Measurements from ENCODE around the gene TTC23.
A peak's percentile ranks its signal among the peaks of the same experiment; 100 is the strongest.

Gene TTC23

DNA sequence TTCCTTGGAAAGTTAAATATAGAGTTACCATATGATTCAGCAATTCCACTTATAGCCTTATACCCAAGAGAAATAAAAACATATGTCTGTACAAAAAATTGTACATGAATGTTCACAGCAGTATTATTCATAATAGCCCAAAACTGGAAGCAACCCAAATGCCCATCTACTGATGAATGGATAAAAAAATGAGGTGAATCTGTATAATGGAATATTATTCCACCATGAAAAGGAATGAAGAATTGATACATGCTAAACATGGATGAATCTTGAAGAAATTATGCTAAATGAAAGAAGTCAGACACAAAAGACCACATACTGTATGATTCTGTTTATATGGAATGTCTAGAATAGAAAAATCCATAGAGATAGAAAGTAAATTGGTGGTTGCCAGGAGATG lies 61.4 kb downstream of the TTC23 start:
- no peak for DNase-seq

DNA sequence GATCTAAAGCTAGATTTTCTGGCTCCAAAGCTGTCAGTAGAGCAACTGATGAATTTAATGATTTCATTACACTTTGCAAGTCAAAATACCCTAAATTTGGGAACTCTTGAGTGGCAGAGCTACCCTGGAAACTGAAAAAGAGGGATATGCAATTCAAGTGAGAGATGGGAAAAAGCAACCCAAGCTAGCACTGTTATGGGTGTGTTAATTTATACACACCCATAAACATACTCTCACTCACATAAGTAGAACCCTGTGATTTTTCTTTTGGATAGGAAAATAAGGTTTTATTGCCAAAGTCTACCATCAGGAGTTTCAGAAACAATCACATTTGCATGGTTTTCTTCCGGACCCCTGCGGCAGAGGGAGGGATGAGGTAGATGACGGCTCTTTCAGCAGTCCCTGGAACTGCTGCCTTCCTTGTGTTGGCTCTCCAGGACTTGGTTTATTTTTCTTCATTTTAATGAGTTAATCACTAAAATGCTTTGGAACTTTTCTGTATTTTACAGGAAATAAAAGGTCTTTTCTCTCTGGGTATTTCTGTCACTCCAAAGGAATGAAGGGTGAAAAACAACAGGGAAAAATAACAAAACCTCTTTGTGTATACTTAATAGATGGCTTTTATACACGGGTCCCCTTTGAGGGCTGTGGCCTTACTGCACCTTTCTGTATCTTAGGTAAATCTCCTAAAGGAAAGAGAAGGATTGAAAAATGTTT lies 63.8 kb downstream of the TTC23 start:
- no peak for DNase-seq

- DNase-seq: peak; percentile 70
These were observed 66.6 kb downstream of the TTC23 start for GRCh38 chr15:99182791-99183190.

DNA sequence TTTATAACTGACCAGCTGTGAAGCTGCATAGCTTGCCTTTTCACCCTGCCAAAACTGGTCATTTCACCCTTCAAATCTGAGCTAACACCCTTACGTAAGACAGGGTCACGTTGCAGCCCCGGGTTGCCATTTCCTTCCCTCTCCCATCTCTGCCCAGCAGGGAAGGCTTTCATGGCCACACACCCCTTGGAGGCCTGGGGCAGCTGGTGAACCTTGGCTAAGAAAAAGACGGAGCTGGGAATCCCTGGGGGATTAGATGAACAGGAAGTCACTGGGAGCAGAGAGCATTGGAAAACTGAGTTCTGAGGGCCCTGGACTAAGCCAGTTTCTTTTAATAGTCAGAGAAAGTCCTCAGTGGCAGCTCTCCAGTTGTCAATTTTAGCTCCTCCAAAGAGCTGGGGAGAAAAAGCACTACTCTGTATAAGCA lies 67.8 kb downstream of the TTC23 start:
- peak; percentile 49 for DNase-seq

DNA sequence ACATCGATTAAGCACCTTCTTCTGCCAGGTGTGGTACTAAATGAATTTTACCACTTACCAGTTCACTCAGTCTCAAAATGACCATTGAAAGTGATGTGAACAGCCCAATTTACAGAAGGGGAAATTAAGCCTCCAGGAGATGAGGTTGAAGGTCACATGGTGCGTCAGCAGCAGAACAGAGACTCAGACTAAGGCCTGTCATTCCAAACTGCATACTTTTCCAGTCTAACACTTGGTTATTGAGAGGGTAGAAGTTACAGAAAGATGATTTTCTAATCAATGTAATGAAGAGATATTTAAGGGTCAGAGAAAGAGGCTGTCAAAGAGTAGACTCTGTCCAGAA lies 68.4 kb downstream of the TTC23 start:
- no peak for DNase-seq

GRCh38 chr15:99180086-99180963 lies 69.1 kb downstream of the TTC23 start:
- no peak for DNase-seq

DNA sequence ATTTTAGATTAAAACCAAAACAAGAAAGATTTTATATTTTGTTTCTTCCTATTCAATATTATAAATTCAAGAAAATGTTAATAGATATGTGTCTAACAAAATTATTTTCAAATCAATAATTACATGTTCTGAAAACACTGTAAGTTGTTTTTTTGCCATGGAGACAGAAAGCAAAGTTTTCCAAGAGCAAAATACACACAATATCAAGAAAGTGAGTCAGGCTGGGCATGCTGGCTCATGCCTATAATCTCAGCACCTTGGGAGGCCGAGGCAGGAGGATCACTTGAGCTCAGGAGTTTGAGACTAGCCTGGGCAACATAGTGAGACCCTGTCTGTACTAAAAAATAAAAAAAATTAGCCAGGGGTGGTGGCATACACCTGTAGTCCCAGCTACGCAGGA lies 71.7 kb downstream of the TTC23 start:
- no peak for DNase-seq

DNA sequence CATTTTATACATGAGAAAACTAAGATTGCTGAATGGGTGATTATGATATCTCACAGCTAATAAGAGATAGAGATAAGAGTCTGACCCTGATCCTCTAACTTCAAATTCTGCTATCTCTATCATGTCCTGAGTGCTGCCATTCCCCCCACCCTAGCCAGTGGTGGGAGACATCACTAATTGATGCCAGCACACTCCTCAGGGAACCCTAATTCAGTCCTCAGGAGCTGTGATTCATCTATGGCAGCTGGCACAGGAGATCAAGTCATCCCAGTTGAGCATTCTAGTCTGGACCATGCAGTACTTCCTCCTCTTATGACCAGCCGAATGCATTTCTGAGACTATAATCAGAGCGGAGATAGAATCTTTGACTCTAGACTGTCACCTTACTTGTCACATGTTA lies 72.6 kb downstream of the TTC23 start:
- no peak for DNase-seq

GRCh38 chr15:99174567-99175395 lies 74.6 kb downstream of the TTC23 start:
- DNase-seq: no peak

- DNase-seq: no peak
These were observed 76.4 kb downstream of the TTC23 start for GRCh38 chr15:99172989-99173388.

DNA sequence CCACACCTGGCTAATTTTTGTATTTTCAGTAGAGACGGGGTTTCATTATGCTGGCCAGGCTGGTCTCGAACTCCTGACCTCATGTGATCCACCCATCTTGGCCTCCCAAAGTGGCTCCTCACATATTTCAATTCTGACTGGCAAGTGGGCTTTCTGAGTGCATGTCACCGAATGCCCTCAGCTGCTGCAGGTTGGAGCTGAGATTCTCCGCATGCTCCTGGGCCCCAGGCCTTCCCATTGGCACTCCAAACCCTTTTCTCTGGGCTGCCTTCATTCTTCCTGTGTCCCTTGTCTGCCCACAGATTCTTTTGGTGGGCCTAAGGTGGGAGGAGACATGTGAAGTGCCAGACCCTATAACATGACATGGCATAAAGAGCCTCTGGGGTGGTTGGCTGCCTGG lies 77.2 kb downstream of the TTC23 start:
- DNase-seq: no peak

DNA sequence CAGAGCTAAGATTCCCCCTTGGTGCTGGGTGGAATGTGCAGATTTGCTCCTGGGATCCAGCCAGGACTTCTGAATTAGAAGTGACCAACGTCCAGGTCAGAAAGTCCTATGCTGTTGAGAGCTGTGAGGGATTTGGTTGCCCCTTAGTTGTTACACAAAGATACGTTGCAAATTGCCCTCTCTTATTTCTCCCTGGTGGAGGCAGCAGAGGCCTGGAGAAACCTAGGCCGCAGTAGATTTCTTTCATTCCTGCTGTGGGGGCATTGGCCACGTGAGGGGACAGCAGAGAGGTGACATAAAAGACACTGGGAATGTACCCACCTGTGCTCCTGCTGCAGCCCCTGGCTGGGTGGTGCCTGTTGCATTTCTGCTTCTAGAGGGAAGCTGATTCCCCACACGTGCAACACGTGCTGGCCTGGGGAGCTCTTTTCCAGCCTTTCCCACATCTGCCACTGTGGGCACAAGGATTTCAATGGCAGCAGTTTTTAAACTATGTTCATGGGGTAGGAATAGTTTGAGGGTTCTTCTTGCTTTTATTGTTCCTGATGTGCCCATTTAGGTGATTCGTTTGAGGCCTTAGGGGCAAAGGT lies 78.8 kb downstream of the TTC23 start:
- DNase-seq: no peak

DNA sequence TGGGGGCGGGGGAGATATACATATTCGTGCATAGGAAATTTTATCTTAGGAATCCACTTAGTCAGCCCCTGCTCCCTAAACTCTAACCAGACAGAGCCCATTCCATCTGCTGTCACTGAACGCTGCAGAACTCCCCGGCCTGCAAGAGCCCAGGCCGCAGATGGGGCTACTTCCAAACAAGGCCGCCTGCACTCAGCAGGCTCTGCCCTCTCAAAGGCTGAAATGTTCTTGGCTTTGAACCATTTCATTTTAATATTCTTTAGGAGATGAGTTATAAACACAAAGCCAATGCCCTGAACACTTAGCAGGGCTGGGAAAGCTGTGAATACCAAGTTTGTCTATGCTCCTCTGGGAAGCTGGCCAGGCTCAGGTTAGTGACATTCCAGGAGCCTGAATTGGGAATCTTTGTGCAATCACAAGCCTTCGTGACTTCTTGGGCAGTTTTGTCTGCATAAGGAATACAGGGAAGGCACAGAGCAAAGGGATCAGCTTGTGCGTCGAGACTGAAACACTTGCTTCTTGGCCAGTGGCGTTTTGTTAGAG lies 79.5 kb downstream of the TTC23 start:
- no peak for DNase-seq

DNA sequence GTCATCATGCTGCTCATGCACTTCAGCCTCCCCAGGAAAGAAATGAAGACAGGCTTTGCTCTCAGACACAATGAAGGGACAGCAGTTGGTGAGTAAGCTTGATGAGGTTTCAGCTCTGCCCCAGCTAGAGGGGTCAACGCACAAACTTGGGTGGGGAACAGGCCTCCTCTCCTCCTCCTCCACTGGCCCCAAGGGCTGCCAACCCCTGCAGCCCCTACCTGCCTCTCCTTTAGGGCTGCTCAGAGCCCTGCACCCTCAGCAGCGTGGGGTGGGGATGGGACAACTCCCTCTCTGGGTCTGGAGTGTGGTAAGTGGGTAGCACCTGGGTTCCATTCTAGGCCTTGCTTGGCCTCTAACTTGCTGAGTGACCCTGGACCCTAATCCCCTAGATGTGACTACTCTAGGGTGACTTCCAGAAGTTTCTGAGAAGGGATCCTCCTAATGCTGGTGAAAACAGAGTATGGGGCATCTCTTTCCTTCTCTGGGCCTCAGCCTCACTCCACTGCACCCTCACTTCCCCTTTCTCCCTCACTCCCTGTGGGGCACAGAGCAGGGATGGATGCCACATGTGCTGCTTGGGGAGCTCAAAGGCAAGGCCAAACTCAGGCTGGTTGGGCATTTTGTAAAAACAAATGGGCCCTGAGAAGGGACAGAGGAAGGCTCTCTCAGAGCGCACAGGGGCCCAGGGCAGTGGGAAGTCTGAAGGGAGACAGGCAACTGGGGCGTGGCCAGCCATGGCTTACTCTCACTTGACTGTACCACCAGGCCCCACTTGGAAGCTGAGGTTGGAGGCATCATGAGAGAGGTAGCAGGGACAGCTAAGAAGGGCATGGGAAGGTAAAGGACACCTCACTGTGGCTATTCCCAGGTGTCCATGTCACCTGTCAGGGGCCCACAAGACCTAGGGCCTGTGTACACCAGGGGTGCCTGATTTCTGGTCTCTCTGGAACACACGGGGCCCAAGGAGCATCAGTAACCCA lies 80.5 kb downstream of the TTC23 start:
- no peak for DNase-seq

DNA sequence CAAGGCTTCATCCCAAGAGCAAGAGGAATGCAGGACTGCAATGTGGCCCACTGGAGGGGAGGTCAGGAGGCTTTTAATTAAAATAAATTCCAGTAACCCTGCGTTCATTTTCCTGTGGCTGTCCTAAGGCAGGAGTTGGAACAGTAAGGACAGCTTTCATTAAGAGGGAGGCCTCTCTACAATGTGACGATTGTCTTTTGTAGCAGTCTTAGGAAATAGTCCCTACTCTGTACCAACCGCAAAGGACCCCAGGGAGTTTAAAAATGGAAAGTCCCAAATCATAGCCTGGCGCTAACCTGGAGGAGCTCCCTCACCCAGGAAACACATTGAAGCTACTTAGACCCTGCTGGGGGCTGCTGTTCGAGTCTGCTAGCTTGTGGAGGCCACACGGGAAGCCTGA lies 81.7 kb downstream of the TTC23 start:
- no peak for DNase-seq

- no peak for DNase-seq
These were observed 82.2 kb downstream of the TTC23 start for GRCh38 chr15:99167201-99167600.

DNA sequence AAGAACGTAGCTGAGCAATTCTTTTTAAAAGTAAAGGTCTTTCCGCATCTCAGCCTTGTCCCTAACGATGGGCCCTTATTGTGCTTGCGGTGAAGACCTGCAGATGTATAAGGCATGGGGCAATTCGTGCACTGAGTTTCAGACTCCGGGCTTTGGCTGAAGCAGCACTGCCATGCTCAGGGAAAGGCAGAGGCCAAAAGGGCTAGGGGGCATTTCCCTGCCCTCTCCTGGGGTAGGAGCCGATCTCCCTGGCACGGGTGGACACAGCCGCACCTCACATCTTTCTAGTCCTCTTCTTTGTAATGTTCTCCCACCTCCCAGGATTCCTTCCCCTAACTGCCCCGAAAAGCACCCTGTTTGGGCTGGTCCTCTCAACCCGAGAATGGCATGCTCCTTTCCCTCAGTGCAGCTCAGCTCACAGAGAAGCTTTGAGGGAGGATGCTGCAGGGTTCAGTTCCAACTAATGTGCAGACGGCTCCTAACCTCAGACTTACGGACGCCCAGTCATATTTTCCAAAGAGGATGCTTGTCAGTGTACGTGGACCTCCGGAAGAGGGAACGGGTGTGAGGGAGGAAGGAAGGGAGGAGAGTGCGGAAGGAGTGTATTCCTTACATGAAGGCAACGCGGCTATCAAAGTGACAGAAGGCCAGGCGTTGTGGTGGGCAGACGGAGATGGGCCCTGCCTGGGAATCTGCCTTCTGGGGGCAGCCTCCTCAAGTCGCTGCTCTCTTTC lies 83.3 kb downstream of the TTC23 start:
- no peak for DNase-seq

GRCh38 chr15:99165020-99165790 lies 84.2 kb downstream of the TTC23 start:
- DNase-seq: no peak

GRCh38 chr15:99164119-99164518 lies 85.3 kb downstream of the TTC23 start:
- no peak for DNase-seq

All from suppressor macrophage treated with lipopolysaccharide for 4 hours (primary cell).